GM12864 (cell line): ENCODE results near the gene ZNF683.
A peak's percentile ranks its signal among the peaks of the same experiment; 100 is the strongest.
"Not testable (repeated sequence)": the region's sequence is repeated elsewhere in the genome, so short reads cannot be mapped to it uniquely, and the experiment has no call there.

Experiments used
- DNase-seq: peaks from one replicate; pipeline ENCODE4 v3.0.0-alpha.2; 2011; ENCODE audit warnings: low read depth
- H3K4me3 ChIP-seq: 2 replicates; pipeline ENCODE4 v1.5.1; 2011; ENCODE audit warnings: mild to moderate bottlenecking, low read depth, low read length, control low read depth
- CTCF ChIP-seq: IDR thresholded peaks from 2 replicates; pipeline ENCODE4 v1.5.1; 2011; ENCODE audit warnings: low read depth, mild to moderate bottlenecking, moderate library complexity, low read length, control low read depth, inconsistent platforms; ENCODE audit errors: missing control alignments

ZNF683 gene

GRCh38 chr1:26384076-26384475 lies 11.5 kb upstream of the ZNF683 start:
- DNase-seq, result no peak
- no peak for TF ChIP-seq CTCF
- H3K4me3 ChIP-seq, result no peak overlapping the region

GRCh38 chr1:26378879-26379251 lies 6.3 kb upstream of the ZNF683 start:
- no peak overlapping the region for H3K4me3 ChIP-seq
- no peak for DNase-seq
- no peak for TF ChIP-seq CTCF

GRCh38 chr1:26378088-26378878 lies 5.7 kb upstream of the ZNF683 start:
- peak; percentile 43 for DNase-seq
- no peak for TF ChIP-seq CTCF
- H3K4me3 ChIP-seq, result no peak overlapping the region

GRCh38 chr1:26376050-26376449 lies 3.5 kb upstream of the ZNF683 start:
- no peak for TF ChIP-seq CTCF
- H3K4me3 ChIP-seq, result no peak overlapping the region
- DNase-seq, result no peak

- no peak overlapping the region for H3K4me3 ChIP-seq
- TF ChIP-seq CTCF, result no peak
- DNase-seq, result no peak
These were observed 2.5 kb upstream of the ZNF683 start for GRCh38 chr1:26375081-26375480.

- DNase-seq, result not testable (repeated sequence)
These were observed 1.8 kb upstream of the ZNF683 start for GRCh38 chr1:26374361-26374760.

GRCh38 chr1:26373789-26374188 lies 1.2 kb upstream of the ZNF683 start:
- no peak overlapping the region for H3K4me3 ChIP-seq
- no peak for TF ChIP-seq CTCF
- DNase-seq, result no peak

More at GRCh38 chr1:26374361-26374760, 1.8 kb upstream of the ZNF683 start:
- H3K4me3 ChIP-seq, result not testable (repeated sequence)
